Upper lobe of right lung (tissue), 1 donor: ENCODE measurements around the gene CCR3. TPM values are rescaled to one million over a fixed set of nuclear protein-coding genes. Genes with fewer than 3 reads are reported as not detected.
A peak's percentile ranks its signal among the peaks of the same experiment; 100 is the strongest.

Experiments used
- ATAC-seq: fragments of 200-7000 bp; cut with Tn5 transposase; one replicate; pipeline ENCODE4 v1.9.1; 2020; ENCODE audit warnings: mild to moderate bottlenecking, moderate library complexity
- DNase-seq: peaks from one replicate; pipeline ENCODE4 v3.0.0-alpha.2; 2020
- H3K27ac ChIP-seq: fragments of 200-600 bp; one replicate; pipeline ENCODE4 v1.8.0; 2022
- H3K27me3 ChIP-seq: fragments of 200-600 bp; one replicate; pipeline ENCODE4 v1.8.0; 2022; ENCODE audit warnings: mild to moderate bottlenecking
- H3K36me3 ChIP-seq: fragments of 200-600 bp; one replicate; pipeline ENCODE4 v1.8.0; 2022
- H3K4me1 ChIP-seq: fragments of 200-600 bp; one replicate; pipeline ENCODE4 v1.8.0; 2022
- H3K4me3 ChIP-seq: fragments of 200-600 bp; one replicate; pipeline ENCODE4 v1.8.0; 2022; ENCODE audit warnings: mild to moderate bottlenecking
- H3K9me3 ChIP-seq: fragments of 200-600 bp; one replicate; pipeline ENCODE4 v1.8.0; 2022
- intact Hi-C: fragments of 100-400 bp; cut with DNase I; formaldehyde crosslinking; loops from one replicate; pipeline ENCODE4 v1.11.0; 2022
- long read RNA-seq: library from polyadenylated mRNA; unstranded; transcript quantifications from one replicate; pipeline ENCODE4 v2.0.0, GENCODE V29; 2021
- total RNA-seq: library from RNA; stranded (reverse); fragmentation: NEBNext Ultra II Directional; extraction: Animal tissue kit (Norgen Biotek cat#: 25700); gene quantifications from one replicate; pipeline ENCODE4 v1.2.1, GENCODE V29; 2021
- TF ChIP-seq, protein P1 (sequence below): fragments of 200-600 bp; IDR thresholded peaks from one replicate; pipeline ENCODE4 v1.8.0; 2022; ENCODE audit warnings: antibody characterized with exemption
- donor health status: DM: no; HTN: yes; CAD: no; lungs with severe emphysema.

Gene CCR3
- 0.43 TPM for total RNA-seq
- long read RNA-seq, partial matches to known transcripts = 0 of 2 reads
- long read RNA-seq, other reads (novel, unspliced or antisense) = 2 of 2 reads

GRCh38 chr3:46242120-46242519 lies at the start of gene CCR3:
CCR3 (plus strand) TSS chr3:46242460; CDS start chr3:46265159, 22,699 bp downstream.
- Histone ChIP-seq H3K4me3 (no peak within 1 kb of the TSS), H3K36me3 (no peaks in the 10 kb centered on the region), H3K27ac (no peak within 1 kb of the TSS), H3K4me1 (peaks cover 3% of the 10 kb centered on the region), H3K9me3 (no peaks in the 10 kb centered on the region), H3K27me3 (no peaks in the 10 kb centered on the region)
- intact Hi-C loops = no loop called here
- peak; percentile 40 for ATAC-seq
- no peak for DNase-seq
- TF ChIP-seq, protein P1, sequence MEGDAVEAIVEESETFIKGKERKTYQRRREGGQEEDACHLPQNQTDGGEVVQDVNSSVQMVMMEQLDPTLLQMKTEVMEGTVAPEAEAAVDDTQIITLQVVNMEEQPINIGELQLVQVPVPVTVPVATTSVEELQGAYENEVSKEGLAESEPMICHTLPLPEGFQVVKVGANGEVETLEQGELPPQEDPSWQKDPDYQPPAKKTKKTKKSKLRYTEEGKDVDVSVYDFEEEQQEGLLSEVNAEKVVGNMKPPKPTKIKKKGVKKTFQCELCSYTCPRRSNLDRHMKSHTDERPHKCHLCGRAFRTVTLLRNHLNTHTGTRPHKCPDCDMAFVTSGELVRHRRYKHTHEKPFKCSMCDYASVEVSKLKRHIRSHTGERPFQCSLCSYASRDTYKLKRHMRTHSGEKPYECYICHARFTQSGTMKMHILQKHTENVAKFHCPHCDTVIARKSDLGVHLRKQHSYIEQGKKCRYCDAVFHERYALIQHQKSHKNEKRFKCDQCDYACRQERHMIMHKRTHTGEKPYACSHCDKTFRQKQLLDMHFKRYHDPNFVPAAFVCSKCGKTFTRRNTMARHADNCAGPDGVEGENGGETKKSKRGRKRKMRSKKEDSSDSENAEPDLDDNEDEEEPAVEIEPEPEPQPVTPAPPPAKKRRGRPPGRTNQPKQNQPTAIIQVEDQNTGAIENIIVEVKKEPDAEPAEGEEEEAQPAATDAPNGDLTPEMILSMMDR = no peak

- H3K9me3 ChIP-seq = no peaks in the 10 kb centered on the region
- intact Hi-C loops = no loop called here
- H3K36me3 ChIP-seq = no peaks in the 10 kb centered on the region
- H3K4me1 ChIP-seq = no peaks in the 10 kb centered on the region
- no peak overlapping the region for H3K4me3 ChIP-seq
- DNase-seq (no peak), ATAC-seq (no peak)
- TF ChIP-seq, protein P1 = no peak
- H3K27ac ChIP-seq = no peak overlapping the region
- no peaks in the 10 kb centered on the region for H3K27me3 ChIP-seq
These were observed 49.3 kb upstream of the CCR3 start for GRCh38 chr3:46192939-46193338.

- Histone ChIP-seq H3K9me3 (no peaks in the 10 kb centered on the region), H3K4me3 (no peak overlapping the region), H3K27ac (no peak overlapping the region), H3K27me3 (no peaks in the 10 kb centered on the region), H3K36me3 (no peaks in the 10 kb centered on the region), H3K4me1 (no peaks in the 10 kb centered on the region)
- ATAC-seq = peak; percentile 60
- intact Hi-C loops = no loop called here
- TF ChIP-seq, protein P1 = no peak
- DNase-seq = no peak
These were observed 48.8 kb upstream of the CCR3 start for GRCh38 chr3:46193436-46193835.

DNA sequence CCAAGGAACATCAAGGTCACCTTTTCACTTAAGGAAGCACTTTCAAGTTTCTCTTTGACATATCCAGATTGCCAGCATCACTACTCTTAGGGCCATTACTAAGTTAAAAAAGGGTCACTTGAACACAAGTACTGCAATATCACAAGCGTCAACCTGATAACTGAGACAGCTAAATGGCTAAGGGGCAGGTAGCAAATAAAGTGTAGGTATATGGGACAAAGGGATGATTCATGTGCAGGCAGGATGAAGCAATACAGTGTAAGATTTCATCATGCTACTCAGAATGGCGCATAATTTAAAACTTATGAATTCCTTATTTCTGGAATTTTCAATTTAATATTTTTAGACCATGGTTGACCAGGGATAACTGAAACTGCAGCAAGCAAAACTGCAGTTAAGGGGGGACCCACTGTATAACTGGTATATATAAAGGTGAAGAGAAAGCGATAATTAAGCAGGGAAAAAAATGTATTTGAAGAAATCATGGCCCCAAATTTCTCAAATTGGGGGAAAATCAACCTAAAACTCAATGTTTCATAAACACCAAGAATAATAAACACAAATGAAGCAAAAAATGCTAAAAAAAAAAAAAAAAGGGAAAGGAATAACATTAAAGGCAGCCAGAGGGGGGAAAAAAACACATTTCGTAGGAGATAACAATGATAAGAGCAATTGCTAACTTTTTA lies 47.2 kb upstream of the CCR3 start:
- intact Hi-C loops = no loop called here
- Histone ChIP-seq H3K27me3 (no peaks in the 10 kb centered on the region), H3K27ac (no peak overlapping the region), H3K4me1 (no peaks in the 10 kb centered on the region), H3K36me3 (no peaks in the 10 kb centered on the region), H3K4me3 (no peak overlapping the region), H3K9me3 (no peaks in the 10 kb centered on the region)
- ATAC-seq = no peak
- no peak for DNase-seq
- TF ChIP-seq, protein P1 = no peak

- Histone ChIP-seq H3K9me3 (no peaks in the 10 kb centered on the region), H3K4me1 (no peaks in the 10 kb centered on the region), H3K4me3 (no peak overlapping the region), H3K27me3 (no peaks in the 10 kb centered on the region), H3K36me3 (no peaks in the 10 kb centered on the region), H3K27ac (no peak overlapping the region)
- TF ChIP-seq, protein P1 = no peak
- DNase-seq (no peak), ATAC-seq (no peak)
- intact Hi-C loops = no loop called here
These were observed 45.9 kb upstream of the CCR3 start for GRCh38 chr3:46196261-46196957.
